Bronchial epithelial cell (primary cell): ENCODE data around the gene SLC37A3. TPM values are rescaled to one million over a fixed set of nuclear protein-coding genes. Genes with fewer than 3 reads are reported as not detected.

Experiments
- DNase-seq: peaks from one replicate; pipeline ENCODE4 v3.0.0-alpha.2; 2010; ENCODE audit warnings: low read depth
- FAIRE-seq: peaks from 2 replicates; lab custom pipeline; 2011; peaks lifted over from hg19 to GRCh38; lab: Jason Lieb, UNC
- H3K27me3 ChIP-seq: 2 replicates; pipeline ENCODE4 v1.5.1; 2011; ENCODE audit warnings: low read length; ENCODE audit not compliant: control insufficient read depth, insufficient read depth
- H3K36me3 ChIP-seq: 2 replicates; pipeline ENCODE4 v1.5.1; 2011; ENCODE audit warnings: low read length; ENCODE audit not compliant: control insufficient read depth, insufficient read depth
- H3K4me3 ChIP-seq: 2 replicates; pipeline ENCODE4 v1.5.1; 2011; ENCODE audit warnings: mild to moderate bottlenecking, low read depth, low read length, control low read depth
- CTCF ChIP-seq: IDR thresholded peaks from 2 replicates; pipeline ENCODE4 v1.5.1; 2011; ENCODE audit warnings: mild to moderate bottlenecking, moderate library complexity, low read length, control low read depth, inconsistent platforms; ENCODE audit not compliant: insufficient read depth, severe bottlenecking
- total RNA-seq: library from RNA; depleted of rRNA; stranded (reverse); fragments of >200 nt; gene quantifications from 2 replicates; pipeline ENCODE4 v1.2.1, GENCODE V29; 2014

SLC37A3 gene
- total RNA-seq, 1 donor from 2014 or later, result 58.7 TPM

- DNase-seq (no peak), FAIRE-seq (no peak)
- no peak for TF ChIP-seq CTCF
- Histone ChIP-seq H3K27me3 (no peaks in the 10 kb centered on the region), H3K36me3 (no peaks in the 10 kb centered on the region), H3K4me3 (no peak overlapping the region)
These were observed 41.0 kb upstream of the SLC37A3 start for GRCh38 chr7:140439359-140439758.

- TF ChIP-seq CTCF, result no peak
- Histone ChIP-seq H3K36me3 (no peaks in the 10 kb centered on the region), H3K4me3 (peak overlapping the region; percentile 4), H3K27me3 (no peaks in the 10 kb centered on the region)
- FAIRE-seq, result no peak
- DNase-seq, result no peak
These were observed 37.0 kb upstream of the SLC37A3 start for GRCh38 chr7:140435252-140435895.

GRCh38 chr7:140433396-140433795 lies 35.1 kb upstream of the SLC37A3 start:
- no peaks in the 10 kb centered on the region for H3K27me3 ChIP-seq
- no peak for TF ChIP-seq CTCF
- no peaks in the 10 kb centered on the region for H3K36me3 ChIP-seq
- DNase-seq (no peak), FAIRE-seq (no peak)
- H3K4me3 ChIP-seq, result no peak overlapping the region

- no peak for DNase-seq
- Histone ChIP-seq H3K36me3 (no peaks in the 10 kb centered on the region), H3K27me3 (no peaks in the 10 kb centered on the region), H3K4me3 (no peak overlapping the region)
- TF ChIP-seq CTCF, result no peak
- no peak for FAIRE-seq
These were observed 27.8 kb upstream of the SLC37A3 start for GRCh38 chr7:140426130-140426529.

- no peak for FAIRE-seq
These were observed 27.4 kb upstream of the SLC37A3 start for GRCh38 chr7:140425718-140426117.

More at GRCh38 chr7:140425718-140426117, 27.4 kb upstream of the SLC37A3 start:
- Histone ChIP-seq H3K4me3 (no peak overlapping the region), H3K27me3 (no peaks in the 10 kb centered on the region), H3K36me3 (no peaks in the 10 kb centered on the region)
- TF ChIP-seq CTCF, result no peak
- DNase-seq, result no peak
